Colonic mucosa (tissue), 4 donors: ENCODE results near the gene NME9. TPM values are rescaled to one million over a fixed set of nuclear protein-coding genes. Genes with fewer than 3 reads are reported as not detected.

Experiments used
- DNase-seq: peaks from one replicate; pipeline ENCODE4 v3.0.0-alpha.2; 2020
- H3K27ac ChIP-seq: fragments of 200-600 bp; one replicate; pipeline ENCODE4 v1.8.0; 2021
- H3K27me3 ChIP-seq: fragments of 200-600 bp; one replicate; pipeline ENCODE4 v1.8.0; 2021
- H3K36me3 ChIP-seq: fragments of 200-600 bp; one replicate; pipeline ENCODE4 v1.8.0; 2021
- H3K4me1 ChIP-seq: fragments of 200-600 bp; one replicate; pipeline ENCODE4 v1.8.0; 2021; ENCODE audit warnings: mild to moderate bottlenecking
- H3K4me3 ChIP-seq: fragments of 200-600 bp; one replicate; pipeline ENCODE4 v1.8.0; 2021
- H3K9ac ChIP-seq, 2 donors: one replicate each; pipeline ENCODE4 v1.7.0; 2013; ENCODE audit warnings: control low read depth in 2 of 2, low read depth in 2 of 2, low read length in 2 of 2
- H3K9me3 ChIP-seq: fragments of 200-600 bp; one replicate; pipeline ENCODE4 v1.8.0; 2021
- intact Hi-C: fragments of 100-400 bp; cut with DNase I; formaldehyde crosslinking; loops from one replicate; pipeline ENCODE4 v1.14.1; 2022
- total RNA-seq, 2 donors: library from RNA; stranded (reverse); fragmentation: NEBNext Ultra II Directional in 1 of 2; extraction: Animal tissue kit (Norgen Biotek cat#: 25700) in 1 of 2; gene quantifications; one replicate each; pipeline ENCODE4 v1.2.1, GENCODE V29; 2021
- TF ChIP-seq, protein P1 (sequence below): fragments of 200-600 bp; IDR thresholded peaks from one replicate; pipeline ENCODE4 v1.8.0; 2022; ENCODE audit warnings: antibody characterized with exemption, mild to moderate bottlenecking
- donor health status: healthy.
- donor health status: DM: no; HTN: no; CAD: no.
- donor health status: DM: no; HTN: no; CAD: no.

The NME9 gene
- total RNA-seq, 2 donors from 2014 or later = not detected

- Histone ChIP-seq H3K9ac (no peak overlapping the region), H3K27me3 (no peaks in the 10 kb centered on the region), H3K4me3 (no peak overlapping the region), H3K27ac (no peak overlapping the region), H3K9me3 (no peaks in the 10 kb centered on the region), H3K4me1 (no peaks in the 10 kb centered on the region), H3K36me3 (no peaks in the 10 kb centered on the region)
- intact Hi-C loops = no loop called here
- TF ChIP-seq, protein P1, sequence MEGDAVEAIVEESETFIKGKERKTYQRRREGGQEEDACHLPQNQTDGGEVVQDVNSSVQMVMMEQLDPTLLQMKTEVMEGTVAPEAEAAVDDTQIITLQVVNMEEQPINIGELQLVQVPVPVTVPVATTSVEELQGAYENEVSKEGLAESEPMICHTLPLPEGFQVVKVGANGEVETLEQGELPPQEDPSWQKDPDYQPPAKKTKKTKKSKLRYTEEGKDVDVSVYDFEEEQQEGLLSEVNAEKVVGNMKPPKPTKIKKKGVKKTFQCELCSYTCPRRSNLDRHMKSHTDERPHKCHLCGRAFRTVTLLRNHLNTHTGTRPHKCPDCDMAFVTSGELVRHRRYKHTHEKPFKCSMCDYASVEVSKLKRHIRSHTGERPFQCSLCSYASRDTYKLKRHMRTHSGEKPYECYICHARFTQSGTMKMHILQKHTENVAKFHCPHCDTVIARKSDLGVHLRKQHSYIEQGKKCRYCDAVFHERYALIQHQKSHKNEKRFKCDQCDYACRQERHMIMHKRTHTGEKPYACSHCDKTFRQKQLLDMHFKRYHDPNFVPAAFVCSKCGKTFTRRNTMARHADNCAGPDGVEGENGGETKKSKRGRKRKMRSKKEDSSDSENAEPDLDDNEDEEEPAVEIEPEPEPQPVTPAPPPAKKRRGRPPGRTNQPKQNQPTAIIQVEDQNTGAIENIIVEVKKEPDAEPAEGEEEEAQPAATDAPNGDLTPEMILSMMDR = no peak
- no peak for DNase-seq
Measured at GRCh38 chr3:138354376-138354775, 24.7 kb upstream of the NME9 start.

DNA sequence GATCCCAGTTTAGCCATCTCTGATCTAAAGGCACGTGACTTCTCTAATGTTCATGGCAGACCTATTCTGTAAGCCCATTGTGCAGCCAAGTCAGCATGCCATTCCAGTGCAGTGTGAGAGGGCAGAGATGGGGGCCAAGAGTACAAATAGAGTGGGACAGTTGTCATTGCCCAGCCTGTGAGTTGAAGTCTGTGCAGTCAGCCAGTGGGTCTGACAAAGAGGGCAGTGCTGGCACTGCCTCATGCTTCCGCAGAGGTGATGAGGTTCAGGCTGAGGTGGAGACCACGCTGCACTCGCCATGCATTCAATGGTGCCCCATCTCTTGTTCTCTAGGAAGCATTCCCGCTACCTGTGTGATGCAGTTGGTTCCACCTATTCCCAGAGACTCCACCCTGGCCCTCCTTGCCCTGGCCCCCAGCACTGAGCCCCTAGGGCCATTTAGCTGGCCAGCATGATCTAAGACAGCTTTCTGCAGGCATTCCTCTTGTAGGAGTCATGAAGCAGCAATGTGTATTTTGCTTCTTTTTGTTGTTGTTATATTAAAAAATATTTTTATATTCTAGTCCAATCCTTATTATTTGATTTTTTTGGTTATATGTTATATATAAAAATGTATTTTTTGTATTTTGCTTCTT, 22.4 kb upstream of the NME9 start:
- intact Hi-C loops = no loop called here
- Histone ChIP-seq H3K27me3 (peaks cover 3% of the 10 kb centered on the region), H3K4me3 (no peak overlapping the region), H3K9me3 (no peaks in the 10 kb centered on the region), H3K9ac (no peak overlapping the region), H3K4me1 (no peaks in the 10 kb centered on the region), H3K27ac (no peak overlapping the region), H3K36me3 (no peaks in the 10 kb centered on the region)
- no peak for DNase-seq
- TF ChIP-seq, protein P1 = no peak

DNA sequence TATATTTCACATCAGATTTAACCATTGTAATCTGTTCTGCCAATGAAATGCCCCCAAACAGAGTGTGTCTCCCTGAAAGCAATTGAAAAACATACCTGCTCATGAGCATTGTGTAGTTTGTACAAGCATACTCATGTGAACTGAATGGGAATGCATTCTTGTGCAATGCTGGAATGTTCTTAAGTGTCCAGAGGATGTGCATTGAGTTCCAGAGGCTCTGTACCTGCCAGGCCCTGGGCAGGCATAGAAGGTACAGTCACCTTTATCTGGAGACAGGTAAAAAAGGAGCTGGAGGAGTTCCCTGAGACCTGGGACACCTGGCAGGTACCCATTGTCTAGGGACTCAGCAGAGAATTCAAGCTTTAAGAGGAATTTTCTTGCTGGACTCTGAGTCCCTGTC, 21.5 kb upstream of the NME9 start:
- no peak overlapping the region for H3K27ac ChIP-seq
- no peaks in the 10 kb centered on the region for H3K4me1 ChIP-seq
- intact Hi-C loops = no loop called here
- no peaks in the 10 kb centered on the region for H3K36me3 ChIP-seq
- H3K9me3 ChIP-seq = no peaks in the 10 kb centered on the region
- TF ChIP-seq, protein P1 = no peak
- no peak for DNase-seq
- no peak overlapping the region for H3K4me3 ChIP-seq
- H3K27me3 ChIP-seq = peaks cover 3% of the 10 kb centered on the region
- H3K9ac ChIP-seq = no peak overlapping the region

- no peak for DNase-seq
- H3K9me3 ChIP-seq = no peaks in the 10 kb centered on the region
- no peak overlapping the region for H3K9ac ChIP-seq
- H3K27ac ChIP-seq = peak overlapping the region; percentile 80
- no peaks in the 10 kb centered on the region for H3K36me3 ChIP-seq
- H3K4me3 ChIP-seq = no peak overlapping the region
- TF ChIP-seq, protein P1 = no peak
- H3K4me1 ChIP-seq = no peaks in the 10 kb centered on the region
- intact Hi-C loops = no loop called here
- peaks cover 3% of the 10 kb centered on the region for H3K27me3 ChIP-seq
Measured at GRCh38 chr3:138349926-138350665, 20.4 kb upstream of the NME9 start.

- no peaks in the 10 kb centered on the region for H3K9me3 ChIP-seq
- no peaks in the 10 kb centered on the region for H3K36me3 ChIP-seq
- peak; percentile 21 for DNase-seq
- H3K27me3 ChIP-seq = peaks cover 3% of the 10 kb centered on the region
- peak overlapping the region; percentile 76 for H3K4me3 ChIP-seq
- intact Hi-C loops = no loop called here
- H3K9ac ChIP-seq = peak overlapping the region in 1 of 2 donors; percentile 76
- no peaks in the 10 kb centered on the region for H3K4me1 ChIP-seq
- TF ChIP-seq, protein P1 = no peak
- peak overlapping the region; percentile 80 for H3K27ac ChIP-seq
Measured at GRCh38 chr3:138348754-138349739, 19.4 kb upstream of the NME9 start.
